GM19397 (cell line): ENCODE results near the gene MRPL18.

Source experiments
- ATAC-seq: cut with Tn5 transposase; IDR thresholded peaks from one replicate; pipeline ENCODE4 v1.9.1; 2021; ENCODE audit warnings: mild to moderate bottlenecking, moderate library complexity; ENCODE audit not compliant: unreplicated experiment

Gene MRPL18

DNA sequence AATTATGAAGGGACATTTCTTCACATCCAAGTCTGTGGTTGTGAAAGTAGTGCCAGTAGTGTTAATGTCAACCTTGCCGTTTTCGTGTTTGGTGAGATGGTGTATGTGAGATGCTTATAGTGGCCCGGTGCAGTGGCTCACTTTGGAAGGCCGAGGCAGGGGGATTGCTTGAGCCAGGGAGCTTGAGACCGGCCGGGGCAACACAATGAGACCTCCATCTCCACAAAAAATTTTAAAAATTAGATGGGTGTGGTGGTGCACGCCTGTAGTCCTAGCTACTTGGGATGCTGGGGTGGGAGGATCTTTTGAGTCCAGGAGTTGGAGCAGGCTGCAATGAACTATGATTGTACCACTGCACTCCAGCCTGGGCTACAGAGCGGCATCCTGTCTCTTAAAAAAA lies 47.2 kb downstream of the MRPL18 start:
- ATAC-seq, result no peak

DNA sequence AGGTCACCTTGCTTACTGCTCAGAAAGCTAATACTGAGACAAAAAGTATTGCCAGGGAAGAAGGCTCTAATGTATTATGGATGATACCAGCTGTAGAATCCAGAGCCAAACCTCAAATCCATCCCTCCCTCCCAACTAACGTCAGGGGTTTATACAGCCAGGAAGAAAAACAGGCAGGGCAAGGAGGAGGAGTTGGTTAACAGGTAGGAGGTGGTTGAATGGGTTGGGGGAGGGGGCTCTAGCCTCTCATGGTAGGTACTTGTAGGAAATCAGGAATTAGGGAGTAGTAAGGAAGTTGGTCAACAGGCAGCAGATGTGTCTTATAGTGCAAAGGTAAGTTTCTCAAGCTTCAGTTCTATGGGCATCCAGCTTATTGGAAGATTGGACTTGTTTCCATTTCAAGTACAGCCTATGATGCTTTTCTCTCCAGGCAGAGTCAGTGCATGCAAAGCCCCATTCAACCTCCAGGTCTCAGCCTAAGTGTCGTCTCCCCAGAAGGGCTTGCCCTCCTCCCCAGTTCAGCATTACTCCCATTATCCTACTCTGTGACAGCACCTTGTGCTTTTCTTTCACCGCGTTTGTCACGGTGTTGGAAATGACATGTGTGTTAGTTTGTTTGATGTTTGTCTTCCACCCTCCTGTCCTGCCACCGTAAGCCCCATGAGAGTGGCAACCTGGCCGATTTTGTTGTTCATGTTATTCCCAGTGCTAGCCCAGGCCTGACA lies 47.9 kb downstream of the MRPL18 start:
- ATAC-seq, result no peak

DNA sequence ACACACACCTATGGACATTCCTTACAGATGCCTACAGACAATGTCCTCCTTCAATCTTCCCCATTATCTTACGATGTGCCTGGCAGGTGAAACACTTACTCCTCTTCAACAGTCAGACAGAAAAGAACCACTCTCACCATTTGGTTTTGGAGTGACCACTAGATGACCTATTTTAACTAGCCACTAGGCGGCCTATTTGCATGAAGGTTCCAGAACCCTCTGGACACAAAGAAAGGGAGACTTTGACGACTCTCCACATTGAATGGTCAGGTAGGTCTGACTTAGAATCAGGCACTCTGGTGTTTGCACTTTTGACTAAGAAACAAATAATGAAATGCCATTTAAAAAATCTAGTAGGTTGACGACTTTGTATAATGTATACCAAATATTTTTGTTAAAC lies 51.8 kb downstream of the MRPL18 start:
- ATAC-seq, result no peak

DNA sequence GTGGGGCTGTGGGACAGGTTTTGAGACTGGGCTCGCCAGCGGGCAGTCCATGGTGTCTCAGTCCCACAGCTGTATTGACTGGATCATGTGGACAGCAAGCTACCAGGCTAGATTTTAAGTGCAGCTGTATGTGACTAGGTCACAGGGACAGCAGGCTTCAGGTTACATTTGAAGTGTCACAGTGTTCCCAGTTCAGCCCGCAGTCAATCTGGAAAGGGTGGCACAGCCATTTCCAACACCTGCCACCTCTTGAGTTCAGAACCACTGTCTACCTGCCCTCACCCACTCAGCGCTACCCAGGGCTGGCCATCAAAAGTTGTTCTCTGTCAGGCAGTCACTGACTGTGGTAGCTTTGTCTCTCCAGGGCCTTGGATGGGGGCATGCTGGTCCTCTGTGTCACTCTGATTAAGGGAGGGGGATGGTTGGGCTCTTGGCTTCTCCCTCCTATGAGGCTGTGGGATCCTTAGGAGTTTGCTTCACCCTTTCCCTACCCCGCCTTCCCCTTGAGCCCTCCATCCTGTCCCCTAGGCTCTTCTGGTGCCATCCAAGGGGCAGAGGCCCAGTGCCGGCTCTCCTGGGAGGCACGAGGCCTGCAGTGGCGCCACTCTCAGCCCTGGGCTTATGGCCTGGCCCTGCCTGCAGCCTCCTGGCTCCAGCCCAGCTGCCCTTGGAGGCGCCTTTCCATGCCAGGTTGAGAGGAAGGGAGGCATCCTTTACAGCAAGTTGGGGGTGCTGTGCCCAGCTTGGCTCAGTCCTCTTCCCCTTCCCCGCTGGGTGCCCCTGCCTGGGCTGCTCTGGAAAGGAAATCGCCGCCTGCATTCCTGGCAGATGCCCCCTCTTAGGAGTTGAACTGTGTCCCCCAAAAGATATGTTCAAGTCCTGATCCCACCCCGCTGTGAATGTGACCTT lies 54.7 kb downstream of the MRPL18 start:
- no peak for ATAC-seq
